CD4-positive, alpha-beta T cell treated with Interleukin-2 at 100 ng/mL for 4 hours (primary cell): ENCODE measurements around the gene CNGA2.

Experiments
- DNase-seq: peaks from one replicate; pipeline ENCODE4 v3.0.0-alpha.2; 2020; ENCODE audit warnings: low spot score

The CNGA2 gene

DNA sequence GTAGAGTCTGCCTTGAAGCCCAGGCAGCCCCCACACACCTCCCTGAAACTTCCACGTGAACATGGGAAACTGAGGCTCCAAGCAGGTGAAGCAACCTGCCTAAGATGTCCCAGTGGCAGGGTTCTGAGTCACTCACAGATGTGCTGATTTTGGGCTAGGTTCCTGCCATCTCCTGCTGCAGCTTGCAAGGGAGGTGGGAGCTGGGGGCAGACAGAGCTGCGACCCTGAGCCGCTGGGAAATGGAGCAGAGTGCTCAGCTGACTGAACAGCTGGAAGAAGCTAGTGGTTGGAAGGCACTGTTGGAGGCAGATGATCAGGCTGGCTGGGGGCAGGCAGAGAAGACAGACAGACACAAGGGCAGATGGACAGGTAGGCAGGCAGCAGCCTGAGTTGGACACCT is 22.3 kb upstream of the CNGA2 start:
- no peak for DNase-seq

DNA sequence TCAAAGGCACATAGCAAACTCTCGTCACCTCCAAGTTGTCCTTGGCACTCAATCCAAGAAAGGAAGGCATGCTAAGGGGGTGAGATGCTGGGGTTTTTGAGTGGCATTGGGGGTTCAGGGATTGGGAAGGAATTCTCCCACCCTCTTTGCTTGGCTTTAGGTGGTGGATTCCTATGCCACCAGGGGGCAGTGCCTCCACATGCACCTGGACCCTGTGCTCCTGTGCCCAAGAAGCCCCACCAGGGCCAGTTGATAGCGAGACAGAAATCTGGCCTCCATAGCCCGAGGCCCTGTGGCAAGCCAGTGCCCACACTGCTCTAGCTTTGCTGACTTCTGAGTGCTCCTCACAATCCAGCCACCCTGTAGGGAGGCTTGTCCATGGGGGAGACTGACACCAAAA is 20.7 kb upstream of the CNGA2 start:
- DNase-seq = no peak

DNA sequence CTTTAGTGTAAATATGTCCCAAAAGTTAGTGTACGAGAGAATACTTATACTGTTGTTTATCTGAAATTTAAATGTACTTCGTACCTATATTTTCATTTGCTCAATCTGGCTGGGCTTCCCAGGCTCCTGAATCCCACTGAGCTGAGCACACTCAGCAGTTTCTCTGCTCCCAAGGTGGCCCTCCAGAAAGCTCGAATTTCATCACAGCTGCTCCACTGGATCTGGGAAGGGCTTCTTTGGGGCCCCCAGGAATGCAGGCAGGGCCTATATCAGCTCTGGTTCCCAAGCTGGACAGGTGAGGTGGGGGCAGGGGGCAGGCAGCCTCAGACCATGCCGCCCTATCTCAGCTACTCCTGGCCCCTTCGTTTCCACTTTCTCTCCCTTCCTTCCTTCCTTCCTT is 20.2 kb upstream of the CNGA2 start:
- DNase-seq = no peak

DNA sequence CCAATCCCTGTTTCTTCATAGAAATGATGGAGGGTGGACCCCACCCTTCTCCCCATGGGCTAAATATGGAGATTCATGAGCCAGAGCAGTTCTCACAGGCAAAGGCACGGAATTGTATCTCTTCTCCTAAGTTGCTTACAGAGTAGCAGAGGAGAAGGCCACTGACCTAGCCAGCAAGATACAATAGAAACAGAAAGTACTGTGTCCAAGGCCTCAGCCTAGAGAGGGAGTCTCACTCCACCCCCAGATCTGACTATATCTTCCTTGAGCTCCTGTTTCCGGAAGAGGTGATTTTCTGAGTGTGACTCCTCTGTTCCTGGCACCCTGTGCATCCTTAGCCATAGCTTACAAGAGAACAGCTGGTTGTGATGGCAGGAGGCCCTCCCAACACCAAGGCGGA is 18.8 kb upstream of the CNGA2 start, which contains the start of gene FATE1:
FATE1 (plus strand) TSS at position 284 of the 400 bp plus-strand sequence; CDS start at position 369, 85 bp downstream.
- DNase-seq = no peak

DNA sequence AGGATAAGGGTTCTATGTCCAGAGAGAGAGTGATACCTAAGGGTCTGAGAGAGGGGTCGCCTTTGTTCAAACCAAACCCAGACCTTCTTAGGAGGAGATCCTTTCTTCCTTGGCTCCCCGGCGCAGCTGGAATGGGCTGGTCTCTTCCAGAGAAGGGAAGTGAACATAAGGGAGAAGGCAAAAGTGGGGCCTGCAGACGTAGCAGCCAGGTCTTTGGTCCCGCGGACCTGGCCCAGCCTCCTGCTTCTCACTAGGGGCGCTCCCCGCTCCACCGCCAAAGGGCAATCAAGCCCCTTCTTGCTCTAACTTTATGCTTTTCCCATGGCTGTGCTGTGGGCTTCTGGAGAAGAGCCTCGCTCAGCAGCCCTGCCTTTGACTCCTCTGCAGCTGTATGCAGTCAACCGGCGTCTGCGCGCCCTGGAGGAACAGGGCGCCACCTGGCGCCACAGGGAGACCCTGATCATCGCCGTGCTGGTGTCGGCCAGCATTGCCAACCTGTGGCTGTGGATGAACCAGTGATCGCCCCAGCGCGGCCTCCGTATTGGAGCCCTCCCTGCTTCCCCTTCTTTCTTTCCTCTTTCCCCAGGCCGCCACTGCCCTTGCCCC is 12.2 kb upstream of the CNGA2 start:
- no peak for DNase-seq

DNA sequence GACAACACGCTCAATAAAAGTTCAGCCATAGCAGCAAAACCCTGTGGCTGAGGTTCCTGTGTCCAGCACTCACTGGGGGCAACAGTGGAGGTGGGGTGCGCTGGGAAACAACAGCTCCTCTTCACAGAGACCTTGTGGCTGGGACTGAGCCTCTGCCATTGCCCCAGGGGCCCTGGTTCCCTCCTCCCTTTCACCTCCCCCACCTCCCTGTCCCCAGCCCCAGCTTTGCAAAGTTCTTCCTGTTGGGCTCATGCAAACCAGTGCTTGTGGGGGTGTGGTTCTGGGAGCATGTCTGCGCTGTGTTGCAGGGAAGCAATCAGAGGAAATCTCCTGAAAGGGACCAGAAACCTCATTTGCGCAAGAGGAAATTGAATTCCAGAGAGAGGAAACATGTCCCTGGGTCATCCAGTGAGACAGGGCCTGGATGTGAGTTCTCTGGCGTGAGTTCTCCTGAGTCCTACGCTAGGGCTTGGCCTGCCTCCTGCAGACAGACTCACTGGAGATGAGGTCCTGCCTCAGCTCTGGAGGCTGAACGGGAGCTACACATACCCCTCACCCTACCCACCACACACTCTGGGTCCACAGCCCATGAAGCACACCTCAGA is 11.3 kb upstream of the CNGA2 start:
- DNase-seq = no peak

DNA sequence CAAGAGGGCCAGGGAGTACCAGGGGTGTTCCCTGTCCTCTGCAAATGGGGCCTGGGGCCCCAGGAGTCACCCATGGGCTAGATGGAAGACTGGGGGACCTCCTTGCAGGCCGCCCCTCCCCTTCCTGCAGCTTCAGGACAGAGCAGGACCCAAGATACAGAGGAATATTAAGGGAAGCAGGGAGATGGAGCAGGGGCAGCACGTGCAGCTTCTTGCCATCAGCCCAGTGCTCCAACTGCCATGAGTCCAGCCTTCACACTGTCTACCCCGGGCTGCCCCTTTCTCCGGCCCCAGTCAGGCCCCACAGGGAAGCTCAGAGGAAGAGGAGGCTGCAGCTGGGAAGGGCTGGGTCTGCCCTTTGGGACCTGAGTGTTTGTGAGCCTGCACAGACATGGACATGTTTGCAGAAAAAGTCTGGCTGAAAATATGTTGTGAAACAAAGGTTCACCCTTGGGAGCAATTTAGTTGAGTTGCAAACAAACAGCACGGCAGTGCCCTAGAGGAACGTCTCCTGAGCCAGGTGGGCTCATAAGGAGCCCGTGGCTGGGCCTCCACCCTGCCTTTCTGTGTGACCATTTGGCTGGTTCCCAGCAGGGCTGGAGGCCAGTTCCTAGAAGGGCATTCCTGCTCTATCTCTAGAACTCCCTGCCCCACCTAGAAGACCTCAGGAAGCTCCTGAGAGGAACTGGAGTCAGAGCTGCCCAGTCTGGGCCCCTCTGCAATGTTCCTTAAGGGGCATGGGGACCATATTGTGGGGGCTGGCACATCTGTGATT is 9.8 kb upstream of the CNGA2 start:
- no peak for DNase-seq

DNA sequence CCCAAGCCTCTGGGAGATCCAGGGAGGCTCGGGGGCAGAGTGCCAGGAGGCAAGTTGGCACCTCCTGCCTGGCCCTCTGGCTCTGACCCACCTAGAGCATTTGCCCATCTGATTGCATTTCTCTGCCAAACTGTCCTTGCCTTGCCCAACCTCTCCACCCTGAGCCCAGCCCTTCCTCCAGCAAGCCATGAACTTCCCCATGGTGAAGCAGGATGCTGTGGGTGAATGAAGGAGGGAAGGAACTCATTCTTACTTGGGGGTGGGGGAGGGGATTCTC is 9.3 kb upstream of the CNGA2 start:
- DNase-seq = no peak

DNA sequence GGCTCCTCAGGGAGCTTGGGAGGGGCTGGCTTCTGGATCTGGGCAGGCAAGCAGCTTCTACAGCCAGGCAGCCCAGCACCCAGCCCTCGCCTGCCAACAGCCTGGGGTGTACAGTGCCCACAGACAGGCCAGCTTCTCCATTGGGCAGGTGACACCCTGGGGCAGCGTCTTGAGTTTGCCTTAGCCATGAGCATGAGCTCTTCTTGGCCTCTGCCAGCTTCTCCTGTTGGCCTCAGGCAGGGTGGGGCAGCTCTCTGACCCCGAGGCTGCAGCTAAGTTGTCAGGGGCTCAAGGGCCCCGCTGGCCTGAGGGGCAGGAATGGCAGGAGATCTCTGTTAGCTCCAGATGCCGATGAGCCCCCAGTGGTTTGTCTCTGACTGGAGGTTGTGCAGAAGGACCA is 7.8 kb upstream of the CNGA2 start:
- DNase-seq = no peak

DNA sequence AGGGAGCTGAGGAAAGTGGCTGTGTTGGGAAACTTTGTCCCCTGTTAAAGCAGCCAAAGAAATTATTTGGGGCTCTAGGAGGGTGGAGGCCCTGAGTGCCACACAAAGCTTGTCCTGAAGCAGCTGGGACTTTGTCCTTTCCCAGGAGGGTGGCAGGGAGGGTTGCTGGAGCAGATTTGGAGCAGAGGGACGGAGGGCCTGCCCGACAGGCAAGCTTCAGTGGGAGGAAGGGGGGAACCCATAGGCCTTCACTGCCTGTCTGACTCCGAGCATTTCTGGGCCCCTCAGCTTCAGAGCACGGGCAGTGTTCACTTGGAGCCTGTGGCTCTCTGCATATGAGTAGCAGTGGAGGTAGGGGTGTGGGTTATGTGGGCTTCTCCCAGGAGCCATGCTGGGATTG is 7.2 kb upstream of the CNGA2 start:
- DNase-seq = no peak

DNA sequence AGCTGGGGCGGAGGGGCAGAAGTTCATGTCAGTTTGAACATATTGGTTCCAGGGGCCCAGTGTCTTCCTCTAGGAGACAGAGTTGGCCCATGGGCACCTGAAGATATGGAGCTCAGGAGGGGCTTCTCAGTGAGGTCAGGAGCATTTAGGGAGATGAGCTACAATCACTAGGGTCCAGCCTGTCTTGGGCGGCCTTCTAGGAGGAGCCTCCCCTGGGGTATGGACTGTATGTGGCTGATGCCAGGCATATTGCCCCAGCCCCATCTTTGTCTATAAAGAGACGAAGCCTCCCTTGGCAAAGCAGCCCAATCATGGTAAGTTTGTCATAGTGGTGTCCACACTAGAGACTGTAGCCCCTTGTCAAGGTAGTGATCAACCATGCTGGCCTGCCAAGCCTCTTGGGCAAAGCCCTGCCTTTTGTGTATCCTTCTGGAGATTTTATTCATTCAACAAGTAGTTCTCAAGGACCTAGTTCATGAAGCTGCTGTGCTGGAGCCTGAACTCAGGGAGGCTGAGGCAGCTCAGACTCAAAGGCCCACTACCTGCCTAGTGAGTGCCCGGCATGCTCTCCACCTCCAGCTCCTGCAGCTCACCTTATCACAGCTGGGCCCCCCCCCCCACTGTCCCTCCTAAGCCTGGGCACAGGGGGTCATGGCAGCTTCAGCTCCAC is 5.4 kb upstream of the CNGA2 start:
- DNase-seq = no peak

DNA sequence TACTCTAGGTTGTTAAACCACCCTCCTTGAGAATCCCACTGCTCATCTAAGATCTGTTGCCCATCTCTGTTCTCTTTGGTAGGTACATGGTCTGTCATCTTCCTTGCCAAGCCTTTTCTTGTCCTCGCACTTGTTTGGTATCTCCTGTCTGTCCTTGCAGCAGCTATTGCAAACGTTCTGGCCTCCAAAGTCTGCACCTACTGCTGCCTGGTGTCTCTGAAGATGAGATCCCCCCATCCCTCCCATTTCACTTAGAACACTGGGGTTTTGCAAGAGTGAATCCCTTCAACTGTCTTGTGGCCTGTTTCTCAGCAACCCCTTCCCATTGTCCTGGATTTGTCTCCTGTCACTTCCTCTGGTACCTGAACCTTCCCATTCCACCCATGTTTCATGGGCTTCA is 673 bp downstream of the CNGA2 start:
- no peak for DNase-seq

DNA sequence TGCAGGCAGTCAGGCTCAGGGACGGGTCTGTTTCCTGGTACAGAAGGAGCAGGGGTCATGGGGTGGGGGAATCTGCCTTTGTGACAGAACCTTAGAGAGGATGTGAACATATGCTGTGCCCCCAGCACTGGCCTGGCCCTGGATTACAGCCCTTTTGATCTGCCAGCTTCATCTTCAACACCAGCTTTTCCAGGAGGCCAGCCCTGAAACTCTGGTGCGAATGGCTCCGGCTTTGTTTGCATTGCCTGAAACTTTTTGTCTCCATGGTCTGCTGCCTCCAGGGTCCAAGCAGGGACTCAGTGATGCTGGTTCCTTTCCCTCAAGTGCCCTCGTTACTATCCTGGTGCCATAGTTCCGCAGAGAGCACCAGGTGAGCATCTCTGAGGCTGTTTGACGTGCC is 2.1 kb downstream of the CNGA2 start:
- no peak for DNase-seq

DNA sequence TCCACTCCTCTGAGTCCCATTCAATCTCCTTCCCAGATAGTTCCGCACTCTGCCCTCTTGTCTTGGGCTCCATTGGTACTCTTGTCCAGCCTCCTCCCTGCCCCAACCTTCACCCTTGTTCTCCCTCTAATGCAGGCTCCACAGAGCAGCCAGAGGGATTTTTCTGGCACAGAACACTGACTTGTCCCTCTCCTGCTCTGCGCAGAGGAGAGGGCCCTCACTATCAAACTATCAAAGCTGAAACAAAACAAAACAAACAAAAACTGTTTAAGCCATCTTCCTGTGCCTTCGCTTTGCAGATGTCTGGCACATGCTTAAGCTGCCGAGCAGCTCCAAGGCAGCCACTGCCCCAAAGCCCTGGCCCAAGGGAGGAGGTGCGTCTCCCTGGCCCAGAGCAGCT is 2.9 kb downstream of the CNGA2 start:
- no peak for DNase-seq

DNA sequence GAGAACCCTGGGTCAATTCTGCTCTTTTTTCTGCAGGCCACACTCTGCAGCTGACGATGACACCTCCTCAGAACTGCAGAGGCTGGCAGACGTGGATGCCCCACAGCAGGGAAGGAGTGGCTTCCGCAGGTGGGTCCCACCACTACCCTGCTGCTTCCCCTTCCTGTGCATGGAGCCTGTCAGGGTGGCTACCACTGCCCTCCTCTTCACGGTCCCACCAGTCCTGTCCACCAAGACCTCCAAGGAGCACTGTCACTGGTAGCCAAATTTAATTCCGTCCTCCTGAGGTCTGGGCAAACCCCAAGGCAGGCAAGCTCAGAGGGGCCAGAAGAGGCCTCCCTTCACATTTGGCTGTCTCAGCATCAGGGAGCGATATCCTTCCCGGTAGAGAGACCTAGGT is 4.2 kb downstream of the CNGA2 start:
- no peak for DNase-seq

DNA sequence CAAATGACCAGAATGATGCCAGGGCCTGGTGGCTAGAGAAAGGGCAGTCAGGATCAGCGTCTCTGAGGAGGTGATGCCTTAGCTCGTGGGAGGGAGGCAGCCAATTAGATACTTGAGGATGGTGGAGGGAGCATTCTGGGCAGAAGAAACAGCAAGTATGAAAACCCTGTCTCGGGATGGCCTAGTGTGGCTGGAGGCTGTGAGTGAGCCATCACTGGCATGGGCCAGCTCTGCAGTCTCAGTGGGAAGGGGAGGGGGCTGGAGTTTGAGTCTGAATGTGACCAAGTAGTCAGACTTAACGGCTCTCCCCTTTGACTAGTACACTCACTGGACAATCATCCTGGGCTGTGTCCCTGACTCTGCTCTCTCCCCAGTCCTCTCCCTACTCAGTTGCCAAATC is 7.1 kb downstream of the CNGA2 start:
- no peak for DNase-seq

DNA sequence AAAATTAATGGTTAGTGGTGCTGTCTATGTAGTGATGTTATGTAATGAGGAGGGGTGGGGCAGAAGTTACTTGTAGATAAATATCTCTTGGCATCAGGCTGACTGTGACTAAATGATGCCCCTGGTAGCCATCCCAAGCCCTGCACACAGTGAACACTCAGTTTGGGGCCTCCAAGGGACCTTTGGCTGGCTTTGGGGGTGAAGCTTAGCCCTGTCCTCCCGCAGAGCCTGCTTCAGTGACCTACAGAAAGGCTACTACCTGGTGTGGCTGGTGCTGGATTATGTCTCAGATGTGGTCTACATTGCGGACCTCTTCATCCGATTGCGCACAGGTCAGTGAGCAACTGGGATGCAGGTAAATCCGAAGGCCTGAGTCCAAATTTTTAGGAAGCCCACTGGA is 7.8 kb downstream of the CNGA2 start:
- no peak for DNase-seq

DNA sequence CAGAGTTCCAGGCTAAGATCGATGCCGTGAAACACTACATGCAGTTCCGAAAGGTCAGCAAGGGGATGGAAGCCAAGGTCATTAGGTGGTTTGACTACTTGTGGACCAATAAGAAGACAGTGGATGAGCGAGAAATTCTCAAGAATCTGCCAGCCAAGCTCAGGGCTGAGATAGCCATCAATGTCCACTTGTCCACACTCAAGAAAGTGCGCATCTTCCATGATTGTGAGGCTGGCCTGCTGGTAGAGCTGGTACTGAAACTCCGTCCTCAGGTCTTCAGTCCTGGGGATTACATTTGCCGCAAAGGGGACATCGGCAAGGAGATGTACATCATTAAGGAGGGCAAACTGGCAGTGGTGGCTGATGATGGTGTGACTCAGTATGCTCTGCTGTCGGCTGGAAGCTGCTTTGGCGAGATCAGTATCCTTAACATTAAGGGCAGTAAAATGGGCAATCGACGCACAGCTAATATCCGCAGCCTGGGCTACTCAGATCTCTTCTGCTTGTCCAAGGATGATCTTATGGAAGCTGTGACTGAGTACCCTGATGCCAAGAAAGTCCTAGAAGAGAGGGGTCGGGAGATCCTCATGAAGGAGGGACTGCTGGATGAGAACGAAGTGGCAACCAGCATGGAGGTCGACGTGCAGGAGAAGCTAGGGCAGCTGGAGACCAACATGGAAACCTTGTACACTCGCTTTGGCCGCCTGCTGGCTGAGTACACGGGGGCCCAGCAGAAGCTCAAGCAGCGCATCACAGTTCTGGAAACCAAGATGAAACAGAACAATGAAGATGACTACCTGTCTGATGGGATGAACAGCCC is 9.3 kb downstream of the CNGA2 start:
- DNase-seq = no peak

DNA sequence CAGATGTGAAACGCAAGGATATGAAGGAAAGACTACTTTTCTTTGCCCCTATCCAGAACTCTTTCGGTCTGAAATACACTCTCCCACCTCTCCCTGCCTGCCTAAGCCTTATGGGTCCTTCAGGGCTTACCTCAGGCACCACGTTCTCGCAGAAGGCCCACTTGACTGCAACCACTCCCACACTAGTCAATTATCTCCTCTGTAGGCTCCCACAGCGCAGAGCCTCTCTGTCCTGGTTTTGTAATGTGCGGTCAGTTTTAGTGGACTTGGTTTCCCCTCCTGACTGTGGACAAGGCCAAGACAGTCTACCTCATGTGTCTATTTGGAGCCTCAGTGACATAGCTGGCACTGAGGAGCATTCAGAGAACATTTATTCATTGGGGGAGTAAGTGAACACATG is 11.1 kb downstream of the CNGA2 start:
- DNase-seq = no peak

DNA sequence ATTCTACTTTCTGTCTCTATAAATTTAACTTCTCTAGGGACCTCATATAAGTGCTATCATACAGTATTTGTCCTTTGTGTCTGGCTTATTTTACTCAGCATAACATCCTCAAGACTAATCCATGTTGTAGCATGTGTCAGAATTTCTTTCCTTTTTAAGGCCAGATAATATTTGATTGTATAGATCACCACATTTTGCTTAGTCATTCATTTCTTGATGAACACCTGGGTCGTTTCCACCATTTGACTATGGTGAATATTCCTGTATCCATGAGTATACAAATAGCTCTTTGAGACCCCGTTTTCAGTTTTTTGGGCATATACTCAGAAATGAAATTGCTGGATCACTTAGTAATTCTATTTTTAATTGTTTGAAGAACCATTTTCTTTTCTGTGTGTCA is 12.0 kb downstream of the CNGA2 start:
- no peak for DNase-seq

DNA sequence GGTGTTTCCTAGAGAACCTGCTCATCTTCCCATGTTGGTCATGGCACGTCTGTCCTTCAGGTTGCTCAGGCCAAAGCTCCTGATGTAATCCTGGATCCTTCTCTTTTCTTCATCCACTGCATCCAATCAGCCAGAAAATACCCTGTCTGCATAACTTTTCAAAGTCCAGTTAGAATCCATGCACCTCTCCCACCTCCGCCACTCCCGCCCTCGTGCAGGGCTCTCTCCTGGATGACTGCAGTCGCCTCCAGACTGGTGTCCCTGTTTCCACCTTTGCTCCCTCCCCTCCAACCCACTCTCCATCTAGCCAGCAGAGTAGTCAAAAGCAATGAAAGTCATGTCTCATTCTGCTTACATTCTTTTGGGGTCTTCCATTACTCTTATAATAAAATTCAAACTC is 16.0 kb downstream of the CNGA2 start:
- no peak for DNase-seq

DNA sequence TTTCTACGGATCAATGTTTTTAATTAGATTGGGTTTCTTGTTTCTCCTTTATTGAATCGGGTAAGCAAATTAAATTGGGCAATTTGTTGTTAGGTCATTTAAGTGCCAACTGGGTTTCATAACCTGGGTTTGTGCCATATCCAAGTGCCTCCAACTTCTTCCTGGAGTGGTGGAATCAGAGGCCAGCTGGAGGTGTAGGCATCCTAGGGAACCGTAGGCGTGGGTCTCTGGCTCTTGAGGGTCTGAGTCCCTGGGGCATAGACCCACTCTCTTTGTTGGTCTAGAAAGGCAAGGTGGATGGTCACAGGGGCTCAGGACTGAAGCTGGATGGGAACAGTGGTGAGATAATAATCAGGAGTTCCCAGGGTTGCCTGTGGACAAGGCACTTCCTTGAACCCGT is 18.3 kb downstream of the CNGA2 start:
- no peak for DNase-seq
